DMS 273 (cell line): ENCODE results near the gene MED31.
"Not testable (repeated sequence)": the region's sequence is repeated elsewhere in the genome, so short reads cannot be mapped to it uniquely, and the experiment has no call there.

Experiments
- DNase-seq: peaks from one replicate; lab custom pipeline; 2025; ENCODE audit not compliant: unreplicated experiment; lab: John Stamatoyannopoulos, UW

MED31 gene

DNA sequence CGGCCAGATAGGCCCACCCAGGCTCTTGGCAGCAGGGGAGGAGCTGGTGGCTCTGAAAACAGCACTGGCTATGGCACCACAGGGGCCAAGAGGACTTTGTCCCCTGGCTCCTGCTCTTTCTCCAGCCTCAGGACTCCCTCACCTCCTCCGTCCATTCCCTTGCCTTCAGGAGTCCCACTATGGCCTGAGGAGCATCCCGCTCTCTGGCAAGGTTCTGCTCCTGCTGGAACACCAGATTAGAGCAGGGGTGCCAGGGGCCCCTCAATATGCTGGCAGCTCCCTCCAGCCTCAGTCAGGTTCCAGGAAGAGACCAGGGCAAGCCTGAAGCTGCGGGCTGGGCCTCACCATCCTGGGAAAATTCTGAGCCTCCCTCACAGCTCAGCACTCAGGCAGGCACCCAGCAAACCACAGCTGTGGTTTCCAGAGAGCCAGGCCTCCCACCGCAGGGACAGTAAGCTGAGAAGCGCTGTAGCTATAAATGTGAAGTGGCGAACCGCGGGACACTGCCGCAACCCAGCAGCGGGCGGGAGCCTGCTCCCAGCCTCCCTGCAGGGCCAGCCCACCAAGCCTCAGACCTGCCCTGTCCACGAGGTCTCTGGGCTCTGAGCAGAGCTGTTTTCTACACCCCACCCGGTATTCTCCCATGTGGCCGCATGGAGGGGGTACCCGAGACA lies 25.9 kb upstream of the MED31 start:
- no peak for DNase-seq

DNA sequence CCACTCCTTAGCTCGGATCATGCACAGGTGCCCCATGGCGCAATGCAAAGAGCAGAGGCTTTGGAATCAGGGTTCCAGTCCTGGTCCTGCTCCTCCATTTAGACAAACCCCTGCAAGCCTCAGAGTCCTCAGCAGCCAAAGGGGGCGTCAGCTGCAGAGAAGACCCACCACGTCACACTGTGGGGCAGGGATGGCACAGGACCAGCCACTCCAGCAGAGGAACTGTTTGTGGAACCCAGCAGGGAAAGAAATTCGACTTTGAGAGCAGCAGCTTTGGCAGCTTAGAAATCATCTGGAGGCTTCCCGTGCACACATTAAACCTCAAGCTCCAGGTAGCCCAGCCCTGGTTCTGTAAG lies 25.4 kb upstream of the MED31 start:
- DNase-seq = no peak

DNA sequence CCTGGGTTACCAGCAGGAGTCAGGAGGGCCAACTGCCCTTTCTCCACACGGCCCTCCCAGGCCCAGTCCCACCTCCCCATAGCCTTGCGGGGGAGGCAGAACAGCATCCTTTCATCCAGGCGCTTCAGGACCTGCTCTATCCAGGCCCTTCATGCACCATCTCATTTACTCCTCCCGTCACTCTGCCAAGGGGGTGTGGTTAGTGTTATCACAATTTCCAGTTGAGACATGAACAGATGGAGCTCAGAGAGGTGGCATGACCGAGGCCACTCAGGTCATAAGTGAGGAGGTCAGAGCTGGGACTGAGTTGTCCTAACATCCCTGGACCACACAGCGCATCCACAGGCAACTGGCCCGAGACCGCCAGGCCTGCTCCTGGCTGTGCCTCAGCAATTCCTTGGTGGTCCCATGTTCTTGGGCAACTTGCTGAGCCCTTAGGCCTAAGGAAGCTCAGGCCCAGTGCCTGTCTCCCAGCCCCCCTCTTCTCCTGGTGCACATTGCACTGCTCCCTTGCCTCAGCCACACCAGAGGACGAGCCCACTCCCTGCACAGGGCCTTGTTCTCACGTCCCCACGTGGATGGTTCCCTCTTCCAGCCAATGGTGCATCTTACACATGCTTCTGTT lies 23.9 kb upstream of the MED31 start:
- no peak for DNase-seq

DNA sequence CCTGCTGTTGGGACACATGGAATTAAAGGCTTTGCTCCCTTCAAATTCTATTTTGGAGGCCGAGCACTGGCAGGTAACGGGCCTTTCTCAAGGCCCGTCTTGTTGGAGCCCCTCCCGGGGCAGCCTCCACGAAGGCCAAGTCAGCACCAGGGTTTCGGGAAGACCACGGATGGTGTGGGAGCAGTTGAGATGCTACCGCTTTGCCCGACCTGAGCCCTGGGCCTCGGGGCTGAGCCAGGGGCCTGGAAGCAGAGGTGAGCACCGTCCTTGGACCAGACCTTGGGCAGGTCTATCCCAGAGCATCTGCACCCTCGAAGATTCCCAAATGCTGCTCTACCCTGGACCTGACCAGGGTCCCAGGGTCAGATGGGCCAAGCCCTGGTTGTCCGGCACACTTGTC lies 23.2 kb upstream of the MED31 start:
- DNase-seq = no peak

DNA sequence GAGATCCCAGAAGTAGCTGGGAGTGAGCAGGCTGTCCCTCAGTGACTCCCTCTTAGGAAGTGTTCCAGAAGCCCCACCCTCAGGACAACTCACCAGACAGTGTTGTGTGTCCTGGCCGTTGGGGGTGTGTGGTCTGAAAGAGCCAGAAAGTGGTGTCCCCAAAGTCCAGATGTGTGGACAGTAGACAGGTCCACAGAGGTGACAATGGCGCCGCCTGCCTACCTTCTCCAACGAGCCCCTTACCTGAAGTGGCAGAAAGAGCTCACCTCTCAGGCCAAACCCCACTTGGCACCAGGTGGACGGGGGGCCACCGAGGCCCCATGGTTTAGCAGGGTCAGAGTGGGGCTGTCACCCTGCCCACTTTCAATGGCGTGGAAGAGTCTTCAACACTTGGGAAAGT lies 20.0 kb upstream of the MED31 start:
- no peak for DNase-seq

DNA sequence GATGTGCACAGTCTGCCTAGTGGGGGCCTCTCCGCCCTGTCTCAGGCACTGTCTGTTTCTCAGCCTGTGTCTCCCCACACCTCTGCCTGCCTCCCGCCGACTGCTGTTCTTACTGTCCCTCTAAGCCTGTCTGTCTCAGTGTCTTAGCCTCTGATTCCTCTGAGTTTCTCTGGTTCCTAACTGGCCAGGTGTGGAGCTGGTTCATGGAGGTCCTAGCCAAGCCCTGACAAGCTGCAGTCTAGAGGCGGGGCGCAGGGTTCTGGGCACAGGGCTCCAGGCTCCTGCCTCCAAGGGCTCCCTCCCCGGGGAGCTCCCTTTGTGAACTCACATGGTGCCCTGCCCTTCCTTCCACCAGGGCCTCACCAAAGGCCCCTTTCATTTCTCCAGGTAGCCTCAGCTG lies 19.6 kb upstream of the MED31 start:
- DNase-seq = no peak

DNA sequence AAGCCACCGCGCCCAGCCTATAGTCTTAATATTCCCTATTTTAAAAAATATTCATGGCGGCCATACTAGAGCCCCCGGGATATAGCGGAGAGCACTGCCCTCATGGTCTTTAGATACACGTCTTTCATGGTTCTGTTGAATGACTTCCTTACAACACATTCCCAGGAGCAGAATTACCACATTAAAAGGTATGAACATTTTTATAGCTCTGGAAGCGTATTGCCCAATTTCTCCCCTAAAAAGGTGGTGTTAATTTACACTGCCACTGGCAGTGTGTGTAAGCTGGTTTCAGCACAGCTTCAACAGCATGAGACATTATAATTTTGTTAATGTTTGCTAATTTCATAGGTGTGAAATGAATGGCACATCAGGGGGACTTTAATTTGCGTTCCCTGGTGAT lies 19.2 kb upstream of the MED31 start:
- DNase-seq = no peak

DNA sequence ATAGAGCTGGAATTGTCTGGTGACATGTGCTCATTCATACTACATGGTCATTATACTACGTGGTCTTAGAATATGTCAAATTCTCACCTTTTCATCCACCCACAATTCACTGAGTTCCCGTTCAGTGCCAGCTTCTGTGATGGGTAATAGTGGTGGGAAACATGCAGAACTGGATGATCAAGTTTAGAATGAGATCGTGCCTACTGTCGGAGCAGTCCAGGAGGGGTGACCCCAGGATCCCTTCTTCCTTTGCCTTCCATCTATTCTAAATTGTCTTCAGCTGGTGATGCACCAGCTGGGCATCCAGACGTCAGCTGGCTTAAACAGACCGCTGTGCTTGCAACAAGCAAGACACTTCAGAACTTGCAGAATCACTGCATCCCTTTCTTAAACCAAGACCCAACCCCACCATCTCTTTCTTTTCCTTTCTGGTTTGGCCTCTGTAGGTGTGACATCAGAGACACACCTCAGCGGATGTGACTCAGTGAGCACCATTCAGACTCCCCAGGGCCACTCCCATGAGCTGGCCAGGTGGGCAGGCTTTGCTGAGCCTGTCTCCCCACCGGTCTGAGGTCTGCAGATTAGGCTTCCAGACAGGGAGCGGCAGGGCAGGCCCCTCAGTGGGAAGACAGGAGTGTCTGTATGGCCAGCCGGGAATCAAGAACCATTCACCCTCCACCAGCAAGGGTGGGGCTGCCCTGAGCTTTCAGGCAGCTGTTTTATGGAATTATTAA lies 18.2 kb upstream of the MED31 start:
- no peak for DNase-seq

DNA sequence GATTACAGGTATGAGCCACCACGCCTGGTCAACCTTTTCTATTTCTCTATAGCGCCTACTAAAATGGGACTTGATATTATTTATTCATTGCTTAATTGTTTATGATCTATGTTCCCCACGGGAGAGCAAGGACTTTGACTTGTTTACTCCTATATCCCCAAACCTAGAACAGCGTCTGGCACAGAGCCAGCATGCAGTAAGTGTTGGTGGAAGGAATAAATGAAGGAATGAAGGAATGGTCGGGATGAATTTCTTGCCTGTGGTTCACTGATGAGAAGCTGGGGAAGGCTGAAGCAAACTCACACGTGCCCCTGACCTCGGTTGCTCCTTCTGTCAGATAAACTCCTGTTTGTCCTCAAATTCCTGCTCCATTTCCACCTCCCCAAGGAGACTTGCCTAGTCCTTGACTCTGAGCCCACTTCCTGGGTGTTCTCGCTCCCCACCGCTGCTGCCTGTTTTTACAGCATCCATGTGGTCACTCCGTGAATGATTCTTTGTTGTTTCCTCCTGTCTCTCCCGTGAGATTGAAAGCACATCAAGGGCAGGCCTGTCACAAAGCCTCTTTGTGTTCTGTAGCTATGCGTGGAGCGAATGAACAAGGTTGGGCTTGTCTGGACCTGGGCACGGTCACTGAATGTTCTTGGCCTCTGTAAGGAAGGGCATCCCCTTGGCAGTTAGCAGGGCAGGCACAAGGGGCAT lies 17.5 kb upstream of the MED31 start:
- DNase-seq = no peak

DNA sequence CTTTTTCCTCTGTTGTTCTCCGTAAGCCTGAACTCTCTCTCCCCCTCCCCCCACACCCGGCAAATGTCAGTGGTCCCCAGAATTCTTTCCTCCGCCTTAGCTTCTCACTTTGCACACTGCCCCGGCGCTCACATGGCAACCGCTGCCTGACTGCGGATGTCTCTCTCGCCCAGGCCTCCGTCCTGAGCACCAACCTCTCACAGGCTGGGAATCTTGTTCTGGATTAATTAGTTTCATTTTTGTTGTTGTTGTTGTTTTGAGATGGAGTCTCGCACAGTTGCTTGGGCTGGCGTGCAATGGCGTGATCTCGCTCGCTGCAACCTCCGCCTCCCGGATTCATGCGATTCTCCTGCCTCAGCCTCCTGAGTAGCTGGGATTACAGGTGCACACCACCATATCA lies 16.8 kb upstream of the MED31 start:
- no peak for DNase-seq

DNA sequence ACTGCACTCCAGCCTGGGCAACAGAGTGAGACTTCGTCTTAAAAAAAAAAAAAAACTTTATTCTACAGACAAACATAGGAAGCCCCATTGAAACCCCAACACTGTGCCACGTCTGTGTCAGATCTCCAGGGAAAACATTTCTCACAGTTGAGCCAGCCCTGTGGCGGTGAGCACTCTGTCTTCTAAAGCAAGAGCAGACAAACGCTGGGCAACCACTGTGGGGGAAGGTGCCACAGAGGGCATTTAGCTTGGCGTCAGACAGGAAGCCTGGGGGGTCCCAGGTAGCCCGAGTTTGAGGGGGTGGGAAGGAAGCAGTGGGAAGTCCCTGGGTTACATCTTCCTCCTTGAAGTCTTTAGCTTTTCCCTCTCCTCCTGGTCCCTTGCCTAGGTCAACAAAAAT lies 16.1 kb upstream of the MED31 start:
- no peak for DNase-seq

DNA sequence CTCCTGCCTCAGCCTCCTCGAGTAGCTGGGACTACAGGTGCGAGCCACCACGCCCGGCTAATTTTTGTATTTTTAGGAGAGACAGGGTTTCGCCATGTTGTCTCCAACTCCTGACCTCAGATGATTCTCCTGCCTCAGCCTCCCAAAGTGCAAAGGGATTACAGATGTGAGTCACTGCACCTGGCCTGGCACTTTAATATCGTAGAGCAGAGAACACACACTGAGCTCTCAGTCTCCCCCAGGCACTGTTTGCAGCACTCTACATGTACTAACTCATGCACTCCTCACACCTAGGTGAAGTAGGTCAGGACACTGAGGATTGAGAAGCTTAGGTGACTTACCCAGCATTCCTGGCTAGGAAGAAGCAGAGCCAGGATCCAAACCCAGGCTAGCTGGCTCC lies 15.2 kb upstream of the MED31 start:
- DNase-seq = no peak

DNA sequence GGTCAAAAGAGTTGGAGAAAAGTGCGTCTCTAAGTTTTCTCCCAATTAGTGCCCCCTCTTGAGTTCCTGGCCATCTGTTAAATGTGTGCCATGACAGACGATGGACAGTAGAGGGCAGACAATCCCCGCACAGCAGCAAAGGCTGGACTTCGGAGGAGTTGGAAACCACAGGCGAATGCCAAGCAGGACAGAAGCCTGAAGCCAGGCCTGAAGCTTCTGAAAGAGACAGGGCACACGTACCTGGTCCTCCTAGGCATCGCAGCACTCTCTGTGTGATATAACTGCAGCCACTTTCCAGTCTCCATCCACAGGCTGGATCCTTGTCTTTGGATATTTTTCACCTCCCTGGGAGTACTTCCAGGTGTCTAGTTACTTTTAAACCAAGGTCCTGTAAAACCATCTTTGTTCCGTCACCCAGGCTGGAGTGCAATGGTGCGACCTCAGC lies 14.7 kb upstream of the MED31 start:
- DNase-seq = peak; percentile 82

DNA sequence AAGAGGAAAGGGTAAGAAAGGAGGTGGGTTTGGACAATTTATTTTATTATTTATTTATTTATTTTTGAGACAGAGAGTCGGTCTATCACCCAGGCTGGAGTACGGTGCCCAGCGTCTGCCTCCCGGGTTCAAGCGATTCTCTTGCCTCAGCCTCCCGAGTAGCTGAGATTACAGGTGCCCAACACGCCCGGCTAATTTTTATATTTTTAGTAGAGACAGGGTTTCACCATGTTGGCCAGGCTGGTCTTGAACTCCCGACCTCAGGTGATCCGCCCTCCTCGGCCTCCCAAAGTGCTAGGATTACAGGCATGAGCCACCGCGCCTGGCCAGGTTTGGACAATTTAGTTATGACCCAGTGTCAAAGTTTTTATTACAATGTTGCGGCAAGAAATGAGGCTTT lies 11.8 kb upstream of the MED31 start:
- DNase-seq = not testable (repeated sequence)

DNA sequence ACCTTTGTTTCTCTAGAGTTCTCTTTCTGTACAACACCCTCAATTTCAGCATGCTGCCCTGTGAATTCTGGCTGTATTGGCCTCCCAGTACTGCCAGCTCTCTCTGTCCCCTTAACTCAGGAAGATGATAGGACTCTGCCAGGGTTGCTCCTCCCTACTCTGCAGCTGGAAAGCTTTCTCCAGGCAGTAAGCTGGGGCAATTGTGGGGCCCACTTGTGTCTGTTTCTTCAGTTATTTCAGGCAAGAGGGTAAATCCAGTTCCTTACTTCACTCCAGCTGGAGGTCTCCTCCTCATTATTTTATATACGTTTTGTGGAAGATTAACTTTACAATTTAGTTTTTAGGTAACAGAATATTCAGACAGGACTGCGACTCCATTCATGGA lies 10.1 kb upstream of the MED31 start:
- DNase-seq = no peak

DNA sequence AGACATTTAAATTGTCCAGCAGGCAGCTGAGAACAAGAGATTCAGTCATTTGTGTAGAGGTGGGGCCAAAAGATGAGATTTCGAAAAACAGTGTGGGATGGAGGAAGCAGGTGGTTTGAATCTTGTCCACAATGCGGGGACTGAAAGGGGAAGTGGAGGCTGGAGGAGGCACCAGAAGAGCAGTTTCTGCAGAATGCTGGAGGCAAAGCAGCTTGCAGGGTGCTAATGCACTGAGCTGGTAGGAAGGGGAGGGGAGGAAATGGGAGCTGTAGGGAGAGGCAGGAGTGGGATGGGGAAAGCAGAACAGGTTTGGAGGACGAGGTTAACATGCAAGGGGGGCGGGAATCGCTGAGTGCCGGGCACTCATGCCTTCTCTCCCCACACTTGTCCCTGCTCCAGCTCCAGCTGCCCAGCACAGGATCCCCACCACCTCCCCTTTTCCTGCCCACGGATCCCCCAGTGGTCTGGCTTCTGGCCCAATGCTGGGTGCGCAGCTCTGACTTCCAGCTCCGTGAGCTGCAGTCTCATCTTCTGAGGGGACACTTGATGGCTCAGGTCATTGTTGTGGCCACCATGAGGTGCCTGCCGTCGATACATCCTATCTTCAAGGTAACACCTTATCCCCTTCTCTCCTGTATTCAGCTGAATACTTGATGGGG lies 9.5 kb upstream of the MED31 start:
- no peak for DNase-seq

DNA sequence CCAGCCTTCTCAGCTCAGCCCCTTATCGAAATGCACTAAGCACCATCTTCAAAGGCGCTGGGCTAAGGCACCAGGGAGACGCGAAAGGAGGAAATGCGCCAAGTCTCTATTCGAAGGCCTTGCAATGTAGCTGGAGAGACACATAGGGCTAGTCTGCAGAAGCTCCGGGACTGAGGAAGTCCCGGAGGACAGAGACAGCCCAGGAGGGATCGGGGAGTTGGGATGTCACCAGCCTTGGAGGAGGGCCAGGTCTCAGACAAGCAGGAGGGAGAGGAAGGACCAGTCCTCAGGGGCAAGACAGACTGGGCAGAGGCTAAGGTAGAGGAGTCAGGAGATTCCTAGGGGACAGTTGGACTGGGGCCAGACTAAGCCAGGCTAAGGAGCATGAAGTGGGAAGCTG lies 8.7 kb upstream of the MED31 start:
- no peak for DNase-seq

DNA sequence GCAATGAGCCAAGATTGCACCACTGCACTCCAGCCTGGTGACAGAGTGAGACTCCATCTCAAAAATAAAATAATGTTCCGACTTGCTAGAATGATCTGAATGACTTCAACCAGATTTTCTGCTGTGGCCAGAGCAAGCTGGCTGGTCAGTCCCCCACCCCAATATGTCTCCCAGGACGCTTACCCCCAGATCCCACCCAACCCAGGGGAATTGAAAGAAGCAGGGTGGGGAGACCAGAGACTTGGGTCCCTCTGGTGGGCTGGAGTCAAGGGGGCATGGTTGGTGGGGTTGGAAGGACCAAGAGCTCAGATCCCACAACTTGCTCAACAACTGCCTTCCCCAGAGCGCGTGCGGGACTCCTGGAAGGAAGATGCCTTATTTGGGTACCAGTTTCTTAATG lies 7.0 kb upstream of the MED31 start:
- not testable (repeated sequence) for DNase-seq

DNA sequence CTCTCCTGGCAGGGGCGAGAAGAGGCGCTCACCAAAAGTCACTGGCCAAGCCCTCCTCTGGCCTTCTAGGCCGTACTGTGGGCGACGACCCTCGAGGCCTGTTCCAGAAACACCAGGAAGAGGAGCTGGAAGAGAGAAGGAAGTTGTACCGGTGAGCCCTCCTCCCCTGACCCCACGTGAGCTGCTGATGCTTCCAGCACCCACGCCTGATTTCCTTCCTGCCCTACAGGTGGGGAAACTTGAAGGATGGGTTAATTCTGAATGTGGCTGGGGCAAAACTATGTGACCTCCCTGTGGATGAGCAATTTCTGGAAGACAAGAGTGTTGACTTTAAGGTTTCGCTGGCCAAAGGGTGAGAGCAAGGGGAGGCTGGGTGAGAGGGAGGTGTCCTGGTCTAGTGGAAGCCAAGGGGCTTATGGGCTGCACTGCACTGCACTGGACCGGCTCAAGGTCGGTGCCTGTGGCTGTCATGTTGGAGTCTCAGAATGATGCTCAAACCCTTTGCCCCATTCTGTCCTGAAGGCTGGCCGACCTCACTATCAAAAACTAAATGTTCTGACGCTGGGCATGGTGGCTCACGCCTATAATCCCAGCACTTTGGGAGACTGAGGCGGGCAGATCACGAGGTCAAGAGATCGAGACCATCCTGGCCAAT lies 6.4 kb upstream of the MED31 start:
- DNase-seq = no peak

DNA sequence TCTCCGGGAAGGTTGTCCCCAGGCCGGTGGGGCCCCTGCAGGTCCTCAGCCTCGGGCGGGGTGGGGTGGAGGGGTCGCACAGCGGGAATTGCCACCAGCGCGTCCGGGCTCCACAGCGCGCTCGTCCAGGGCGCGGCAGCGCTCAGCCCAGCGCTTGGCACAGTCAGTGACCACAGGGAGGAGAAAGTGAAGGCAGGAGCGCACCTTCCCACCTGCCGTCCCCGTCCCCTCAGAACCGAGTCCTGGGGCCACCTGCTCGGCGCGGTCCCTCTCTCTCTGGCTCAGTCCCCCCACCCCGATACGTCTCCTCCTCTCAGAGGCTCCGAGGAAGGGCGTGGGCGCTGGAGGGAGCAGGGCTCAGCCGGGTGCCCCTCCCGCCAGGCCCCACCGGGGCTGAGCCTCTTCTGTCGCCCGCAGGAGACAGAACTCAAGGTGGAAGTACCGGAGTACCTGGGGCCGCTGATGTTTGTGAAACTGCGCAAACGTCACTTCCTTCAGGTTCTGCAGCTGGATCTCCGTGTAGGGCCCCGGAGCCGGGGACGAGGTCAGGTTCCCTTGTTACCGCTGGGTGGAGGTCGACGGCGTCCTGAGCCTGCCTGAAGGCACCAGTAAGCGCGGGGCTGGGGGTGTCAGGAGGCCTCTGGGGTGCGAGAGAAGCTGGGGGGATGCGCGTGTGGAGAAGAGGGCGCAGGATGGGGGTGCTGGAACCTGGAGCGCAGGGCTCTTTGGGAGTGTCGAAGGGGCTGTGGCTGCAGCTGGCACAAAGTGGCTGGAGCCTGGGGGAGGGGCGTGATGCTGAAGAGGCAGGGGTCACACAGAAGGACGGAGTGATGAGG lies 5.6 kb upstream of the MED31 start:
- DNase-seq = not testable (repeated sequence)
